K562 (cell line): ENCODE data around the gene MRPL41. TPM values are rescaled to one million over a fixed set of nuclear protein-coding genes. Genes with fewer than 3 reads are reported as not detected.

Experiments
- CC2D1A ChIP-seq: fragments of 450-650 bp; IDR thresholded peaks from 2 replicates; pipeline ENCODE4 v1.6.1; 2017; ENCODE audit warnings: mild to moderate bottlenecking
- DMBX1 ChIP-seq: fragments of 250-450 bp; sonication (Bioruptor Pico); IDR thresholded peaks from 2 replicates; pipeline ENCODE4 v1.8.0; 2022; ENCODE audit warnings: inconsistent platforms, mild to moderate bottlenecking, moderate library complexity, borderline replicate concordance
- ELF1 ChIP-seq: fragments of 200-800 bp; sonication (Bioruptor generic); IDR thresholded peaks from 2 replicates; pipeline ENCODE4 v1.6.1; 2016; ENCODE audit warnings: missing genetic modification characterization, missing compliant biosample characterization
- ERF ChIP-seq: fragments of 450-650 bp; formaldehyde crosslinking; IDR thresholded peaks from 2 replicates; pipeline ENCODE4 v1.4.0; 2020; ENCODE audit warnings: mild to moderate bottlenecking, mixed read lengths
- LEF1 ChIP-seq: fragments of 450-650 bp; IDR thresholded peaks from 2 replicates; pipeline ENCODE4 v1.6.1; 2016; ENCODE audit warnings: mild to moderate bottlenecking
- MBD2 ChIP-seq: sonication (generic); IDR thresholded peaks from 2 replicates; pipeline ENCODE4 v1.6.1; 2016; ENCODE audit warnings: low read depth, borderline replicate concordance
- MEF2D ChIP-seq: conservative IDR thresholded peaks from 2 replicates; pipeline ENCODE4 v1.6.1; 2016; ENCODE audit warnings: low read depth, missing genetic modification characterization, missing compliant biosample characterization
- MYC ChIP-seq, 2 experiments: fragments of 250-450 bp in 1 of 2; sonication (Bioruptor Pico) in 1 of 2; IDR thresholded peaks; 2 replicates each; pipeline versions ENCODE4 v1.5.1 to v1.6.1; 2012 to 2021; ENCODE audit warnings: low read depth in 2 of 2, borderline replicate concordance in 1 of 2, improper control_type of control experiment in 1 of 2, low read length in 1 of 2, mild to moderate bottlenecking in 1 of 2, moderate library complexity in 1 of 2
- SREBF1 ChIP-seq: fragments of 150-350 bp; IDR thresholded peaks from 2 replicates; pipeline ENCODE4 v1.6.1; 2014; ENCODE audit warnings: antibody characterized with exemption, low read depth, low read length, borderline replicate concordance
- THRB ChIP-seq: fragments of 450-650 bp; formaldehyde crosslinking; conservative IDR thresholded peaks from 2 replicates; pipeline ENCODE4 v1.4.0; 2022; ENCODE audit warnings: mild to moderate bottlenecking, missing genetic modification characterization
- TSHZ1 ChIP-seq: fragments of 250-450 bp; sonication (Bioruptor Pico); IDR thresholded peaks from 2 replicates; pipeline ENCODE4 v1.4.0; 2020; ENCODE audit warnings: mild to moderate bottlenecking, moderate library complexity
- XRCC5 ChIP-seq: fragments of 200-400 bp; formaldehyde crosslinking; IDR thresholded peaks from 2 replicates; pipeline ENCODE4 v1.6.1; 2017; ENCODE audit warnings: low read depth, mild to moderate bottlenecking, low read length
- ZBTB26 ChIP-seq: fragments of 450-650 bp; formaldehyde crosslinking; IDR thresholded peaks from 2 replicates; pipeline ENCODE4 v1.4.0; 2022; ENCODE audit warnings: missing genetic modification characterization
- ZNF511 ChIP-seq: sonication (generic); formaldehyde crosslinking; IDR thresholded peaks from 2 replicates; pipeline ENCODE4 v1.8.0; 2022; ENCODE audit warnings: mild to moderate bottlenecking, missing genetic modification reagents
- ZNF592 ChIP-seq: fragments of 450-650 bp; IDR thresholded peaks from 2 replicates; pipeline ENCODE4 v1.6.1; 2017; ENCODE audit warnings: antibody characterized with exemption, mild to moderate bottlenecking
- ZNF75A ChIP-seq: fragments of 450-650 bp; formaldehyde crosslinking; IDR thresholded peaks from 2 replicates; pipeline ENCODE4 v1.4.0; 2020; ENCODE audit warnings: mild to moderate bottlenecking
- polyA plus RNA-seq, 8 experiments: library from polyadenylated mRNA; depleted of rRNA in 4 of 8; stranded (reverse) in 5 of 8; unstranded in 3 of 8; fragments of >200 nt; fragmentation: Nextera tagmentation in 2 of 8; fragmentation: Illumina TruSeq in 1 of 8; extraction: Ambion mirVana in 2 of 8; extraction: Trizol in 1 of 8; gene quantifications; 2 replicates each; pipeline versions ENCODE4 v1.2.1 to v1.2.3, GENCODE V29; 2011 to 2014; ENCODE audit warnings: inconsistent platforms in 1 of 8, missing spikeins in 1 of 8
- total RNA-seq, 7 experiments: library from RNA; depleted of rRNA in 6 of 7; stranded (reverse); fragments of >200 nt in 6 of 7; fragmentation: Illumina TruSeq in 2 of 7; extraction: Trizol in 2 of 7; gene quantifications; 2 replicates each; pipeline versions ENCODE4 v1.2.1 to v1.2.3, GENCODE V29; 2011 to 2021; ENCODE audit warnings: low replicate concordance in 1 of 7

Gene MRPL41
- total and polyA plus RNA-seq, 9 of the 15 experiments (the other 6 are each of a cell fraction or from before 2014, with no cell fraction given): 2.6 to 259 (median 21.6) TPM

- peak; percentile 73; the same call in 1 of the 2 replicates for TF ChIP-seq XRCC5
- TF ChIP-seq ELF1 (tag): peak; percentile 27; the same call in 1 of the 2 replicates
- no peak for TF ChIP-seq TSHZ1
- no peak for TF ChIP-seq SREBF1
- peak; percentile 89; the same call in 1 of the 2 replicates for TF ChIP-seq MBD2
- no peak for TF ChIP-seq MEF2D (tag)
- no peak for TF ChIP-seq ZNF75A
- no peak for TF ChIP-seq ZBTB26
- no peak for TF ChIP-seq ZNF511
- no peak for TF ChIP-seq LEF1
- peak; percentile 71; the same call in 1 of the 2 replicates for TF ChIP-seq MYC (IDR thresholded peaks at IDR 0.05; ENCODE audit: low read depth, low read length)
- TF ChIP-seq MYC (CRISPR knock-in tag; IDR thresholded peaks at IDR 0.05; ENCODE audit: borderline replicate concordance, low read depth): no peak
- no peak for TF ChIP-seq CC2D1A
- TF ChIP-seq DMBX1: no peak
- no peak for TF ChIP-seq THRB (CRISPR knock-in tag)
- no peak for TF ChIP-seq ZNF592
- TF ChIP-seq ERF (CRISPR knock-in tag): no peak
These were observed at the start of gene MRPL41 (continued) for GRCh38 chr9:137551264-137552021.
